Measurements from ENCODE around the gene PLXNA2.

The PLXNA2 gene

DNA sequence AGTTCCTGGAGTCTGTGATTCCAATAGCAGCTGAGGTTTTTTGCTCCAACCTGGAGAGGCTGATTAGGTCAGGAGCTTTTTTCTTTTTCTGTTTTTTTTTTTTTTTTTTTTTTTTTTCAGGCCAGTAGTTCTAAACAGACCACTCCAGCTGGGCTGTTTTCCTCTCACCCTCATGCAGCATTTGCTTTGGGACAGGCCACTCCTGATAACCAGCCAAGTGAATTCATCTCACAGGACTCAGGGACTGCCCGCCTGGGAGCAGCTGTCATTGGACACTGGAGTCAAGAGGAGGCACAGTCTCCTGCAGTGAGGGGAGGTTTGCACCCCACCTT lies 22.9 kb downstream of the PLXNA2 start:
- TF ChIP-seq, protein P1, sequence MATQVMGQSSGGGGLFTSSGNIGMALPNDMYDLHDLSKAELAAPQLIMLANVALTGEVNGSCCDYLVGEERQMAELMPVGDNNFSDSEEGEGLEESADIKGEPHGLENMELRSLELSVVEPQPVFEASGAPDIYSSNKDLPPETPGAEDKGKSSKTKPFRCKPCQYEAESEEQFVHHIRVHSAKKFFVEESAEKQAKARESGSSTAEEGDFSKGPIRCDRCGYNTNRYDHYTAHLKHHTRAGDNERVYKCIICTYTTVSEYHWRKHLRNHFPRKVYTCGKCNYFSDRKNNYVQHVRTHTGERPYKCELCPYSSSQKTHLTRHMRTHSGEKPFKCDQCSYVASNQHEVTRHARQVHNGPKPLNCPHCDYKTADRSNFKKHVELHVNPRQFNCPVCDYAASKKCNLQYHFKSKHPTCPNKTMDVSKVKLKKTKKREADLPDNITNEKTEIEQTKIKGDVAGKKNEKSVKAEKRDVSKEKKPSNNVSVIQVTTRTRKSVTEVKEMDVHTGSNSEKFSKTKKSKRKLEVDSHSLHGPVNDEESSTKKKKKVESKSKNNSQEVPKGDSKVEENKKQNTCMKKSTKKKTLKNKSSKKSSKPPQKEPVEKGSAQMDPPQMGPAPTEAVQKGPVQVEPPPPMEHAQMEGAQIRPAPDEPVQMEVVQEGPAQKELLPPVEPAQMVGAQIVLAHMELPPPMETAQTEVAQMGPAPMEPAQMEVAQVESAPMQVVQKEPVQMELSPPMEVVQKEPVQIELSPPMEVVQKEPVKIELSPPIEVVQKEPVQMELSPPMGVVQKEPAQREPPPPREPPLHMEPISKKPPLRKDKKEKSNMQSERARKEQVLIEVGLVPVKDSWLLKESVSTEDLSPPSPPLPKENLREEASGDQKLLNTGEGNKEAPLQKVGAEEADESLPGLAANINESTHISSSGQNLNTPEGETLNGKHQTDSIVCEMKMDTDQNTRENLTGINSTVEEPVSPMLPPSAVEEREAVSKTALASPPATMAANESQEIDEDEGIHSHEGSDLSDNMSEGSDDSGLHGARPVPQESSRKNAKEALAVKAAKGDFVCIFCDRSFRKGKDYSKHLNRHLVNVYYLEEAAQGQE (IDR thresholded peaks at IDR 0.05; ENCODE audit: insufficient read depth in 1 of 2, low read depth in 2 of 2, low read length in 2 of 2) = no peak
- no peak for TF ChIP-seq SIN3A (IDR thresholded peaks at IDR 0.05; ENCODE audit: borderline replicate concordance, insufficient read depth, low read length)
- no peak for TF ChIP-seq POLR2AphosphoS5 (IDR thresholded peaks at IDR 0.05; ENCODE audit: low read depth, low read length)
- TF ChIP-seq TAF1 (IDR thresholded peaks at IDR 0.05; ENCODE audit: borderline replicate concordance, insufficient read depth, low read length) = no peak
- TF ChIP-seq FOXP2 (optimal IDR thresholded peaks at IDR 0.05; ENCODE audit: borderline replicate concordance, extremely low read depth, extremely low read length, insufficient read depth) = no peak

- TF ChIP-seq SIN3A (IDR thresholded peaks at IDR 0.05; ENCODE audit: borderline replicate concordance, insufficient read depth, low read length) = no peak
- no peak for TF ChIP-seq TAF1 (IDR thresholded peaks at IDR 0.05; ENCODE audit: borderline replicate concordance, insufficient read depth, low read length)
- TF ChIP-seq, protein P1 (IDR thresholded peaks at IDR 0.05; ENCODE audit: insufficient read depth in 1 of 2, low read depth in 2 of 2, low read length in 2 of 2) = no peak
- no peak for TF ChIP-seq POLR2AphosphoS5 (IDR thresholded peaks at IDR 0.05; ENCODE audit: low read depth, low read length)
- no peak for TF ChIP-seq FOXP2 (optimal IDR thresholded peaks at IDR 0.05; ENCODE audit: borderline replicate concordance, extremely low read depth, extremely low read length, insufficient read depth)
These were observed 24.4 kb downstream of the PLXNA2 start for GRCh38 chr1:208219659-208220282.

DNA sequence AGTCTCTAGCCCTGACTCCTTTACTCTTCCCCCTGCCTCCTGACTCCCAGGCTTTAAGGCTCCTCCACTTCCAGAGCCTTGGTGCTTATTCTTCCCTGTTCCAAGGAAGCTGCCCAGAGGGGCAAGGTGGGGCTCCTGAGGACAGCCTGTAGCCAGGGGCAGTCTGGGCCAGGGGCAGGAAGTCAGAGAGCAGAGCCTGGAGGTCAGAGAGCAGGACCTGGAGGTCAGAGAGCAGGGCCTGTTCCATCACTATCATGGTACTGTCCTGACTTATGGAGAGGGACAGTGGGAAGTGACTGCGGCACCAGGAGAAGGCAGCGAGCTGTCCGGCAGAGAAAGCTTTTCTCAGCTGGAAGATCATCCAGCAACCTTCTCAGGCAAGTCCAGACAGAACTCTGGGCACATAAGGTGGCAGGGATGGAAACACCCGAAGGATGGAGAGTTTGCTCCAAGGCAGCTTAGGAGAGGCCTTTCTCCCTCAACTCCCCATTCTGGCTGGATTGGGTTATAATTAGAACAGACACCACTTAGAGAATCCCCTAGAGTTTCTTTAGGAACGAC lies 25.0 kb downstream of the PLXNA2 start:
- no peak for TF ChIP-seq SIN3A (IDR thresholded peaks at IDR 0.05; ENCODE audit: borderline replicate concordance, insufficient read depth, low read length)
- no peak for TF ChIP-seq POLR2AphosphoS5 (IDR thresholded peaks at IDR 0.05; ENCODE audit: low read depth, low read length)
- no peak for TF ChIP-seq FOXP2 (optimal IDR thresholded peaks at IDR 0.05; ENCODE audit: borderline replicate concordance, extremely low read depth, extremely low read length, insufficient read depth)
- no peak for TF ChIP-seq TAF1 (IDR thresholded peaks at IDR 0.05; ENCODE audit: borderline replicate concordance, insufficient read depth, low read length)
- TF ChIP-seq, protein P1 (IDR thresholded peaks at IDR 0.05; ENCODE audit: insufficient read depth in 1 of 2, low read depth in 2 of 2, low read length in 2 of 2) = no peak

- TF ChIP-seq POLR2AphosphoS5 (IDR thresholded peaks at IDR 0.05; ENCODE audit: low read depth, low read length) = no peak
- TF ChIP-seq TAF1 (IDR thresholded peaks at IDR 0.05; ENCODE audit: borderline replicate concordance, insufficient read depth, low read length) = no peak
- TF ChIP-seq, protein P1 (IDR thresholded peaks at IDR 0.05; ENCODE audit: insufficient read depth in 1 of 2, low read depth in 2 of 2, low read length in 2 of 2) = no peak
- TF ChIP-seq FOXP2 (optimal IDR thresholded peaks at IDR 0.05; ENCODE audit: borderline replicate concordance, extremely low read depth, extremely low read length, insufficient read depth) = no peak
- TF ChIP-seq SIN3A (IDR thresholded peaks at IDR 0.05; ENCODE audit: borderline replicate concordance, insufficient read depth, low read length) = no peak
These were observed 25.7 kb downstream of the PLXNA2 start for GRCh38 chr1:208218237-208219097.
